Ovary (tissue), 9 donors: ENCODE data around the gene F2RL1. TPM values are rescaled to one million over a fixed set of nuclear protein-coding genes. Genes with fewer than 3 reads are reported as not detected.

Source experiments
- DNase-seq, 5 donors: peaks; one replicate each; pipeline ENCODE4 v3.0.0-alpha.2; 2019 to 2020
- H3K27ac ChIP-seq, 2 donors: fragments of 200-600 bp; one replicate each; pipeline versions ENCODE4 v1.5.1 to v1.8.0; 2019 to 2022
- H3K27me3 ChIP-seq: fragments of 200-600 bp; one replicate; pipeline ENCODE4 v1.8.0; 2022
- H3K36me3 ChIP-seq: fragments of 200-600 bp; sonication (generic); one replicate; pipeline ENCODE4 v1.5.1; 2019
- H3K4me1 ChIP-seq: one replicate; pipeline ENCODE4 v1.8.1; 2013; ENCODE audit warnings: mild to moderate bottlenecking, moderate library complexity; ENCODE audit not compliant: insufficient read depth
- H3K4me3 ChIP-seq: fragments of 200-600 bp; sonication (generic); one replicate; pipeline ENCODE4 v1.5.1; 2017
- H3K9me3 ChIP-seq, 2 donors: fragments of 200-600 bp in 1 of 2; sonication (generic) in 1 of 2; one replicate each; pipeline versions ENCODE4 v1.5.1 to v1.8.1; 2013 to 2019; ENCODE audit warnings: mild to moderate bottlenecking in 1 of 2, moderate library complexity in 1 of 2
- EP300 ChIP-seq: sonication (generic); formaldehyde crosslinking; IDR thresholded peaks from one replicate; pipeline ENCODE4 v1.6.1; 2017; ENCODE audit warnings: antibody characterized with exemption
- POLR2A ChIP-seq: fragments of 450-650 bp; IDR thresholded peaks from one replicate; pipeline ENCODE4 v1.6.1; 2017; ENCODE audit warnings: antibody characterized with exemption, mild to moderate bottlenecking, moderate library complexity
- WGBS, 3 donors: extraction: QIAGEN DNeasy Blood & Tissue Kit in 1 of 3; methylation state at CpG; one replicate each; pipeline versions ENCODE4 v1.1.5 to v1.1.7; 2013 to 2017; 5-methylcytosine and 5-hydroxymethylcytosine counted together
- intact Hi-C, 4 donors: fragments of 100-400 bp; cut with DNase I; formaldehyde crosslinking; loops; one replicate each; pipeline versions ENCODE4 v1.11.0 to v1.15.1; 2022 to 2023
- polyA plus RNA-seq, 2 donors: library from polyadenylated mRNA; stranded (reverse); fragments of 200-250 nt in 1 of 2; fragments of 350-450 nt in 1 of 2; fragmentation: Illumina TruSeq in 1 of 2; extraction: RNeasy Lipid Tissue Mini Kit (QIAGEN cat#74804) in 1 of 2; gene quantifications; one replicate each; pipeline ENCODE4 v1.2.3, GENCODE V29; 2013 to 2014
- total RNA-seq, 7 donors: library from RNA; depleted of rRNA in 2 of 7; stranded (reverse); fragments of >200 nt in 2 of 7; fragmentation: NEBNext Ultra II Directional in 3 of 7; extraction: Animal tissue kit (Norgen Biotek cat#: 25700) in 3 of 7; gene quantifications; one replicate each; pipeline versions ENCODE4 v1.1.0 to v1.2.4, GENCODE V29; 2016 to 2023
- TF ChIP-seq, protein P1 (sequence below), 3 donors: fragments of 450-650 bp in 2 of 3; fragments of 200-600 bp in 1 of 3; IDR thresholded peaks; one replicate each; pipeline versions ENCODE4 v1.5.1 to v1.8.0; 2016 to 2022; ENCODE audit warnings: antibody characterized with exemption in 3 of 3, mild to moderate bottlenecking in 1 of 3
- donor health status: DM: no; HTN: no; CAD: no; lungs with moderate emphysema.
- donor health status: DM: no; HTN: no; CAD: no.
- donor health status: Bipolar disorder and iron deficiency.
- donor health status: DM: yes; HTN: yes; CAD: no.
- donor health status: DM: no; HTN: no; CAD: no.
- donor health status: DM: yes; HTN: yes; CAD: no.

Gene F2RL1
- total and polyA plus RNA-seq, 9 donors: 0.10 to 12.3 (median 1.1) TPM

DNA sequence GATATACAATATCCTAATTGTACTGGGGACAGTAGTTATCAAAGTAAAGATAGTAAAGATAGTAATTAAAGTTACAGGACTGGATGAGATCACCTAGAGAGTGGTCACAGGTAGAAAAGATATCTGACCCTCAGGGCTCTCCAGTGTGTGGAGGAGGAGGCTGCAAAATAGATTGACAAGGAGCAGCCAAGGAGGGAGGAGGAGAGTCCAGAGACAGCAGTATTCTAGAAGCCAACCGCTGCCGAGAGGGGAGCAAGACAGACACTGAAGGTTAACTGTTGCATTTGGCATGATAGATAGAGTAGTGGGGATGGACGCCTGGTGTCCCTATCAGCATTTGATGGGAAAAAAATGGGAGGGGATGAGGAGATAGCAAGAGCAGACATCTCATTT is 17.0 kb upstream of the F2RL1 start:
- H3K4me3 ChIP-seq: no peak overlapping the region
- no peaks in the 10 kb centered on the region for H3K36me3 ChIP-seq
- intact Hi-C loops: no loop called here
- H3K9me3 ChIP-seq: no peaks in the 10 kb centered on the region
- no peak overlapping the region for H3K27ac ChIP-seq
- no peaks in the 10 kb centered on the region for H3K27me3 ChIP-seq
- TF ChIP-seq EP300 (no peak), POLR2A (no peak)
- TF ChIP-seq, protein P1, sequence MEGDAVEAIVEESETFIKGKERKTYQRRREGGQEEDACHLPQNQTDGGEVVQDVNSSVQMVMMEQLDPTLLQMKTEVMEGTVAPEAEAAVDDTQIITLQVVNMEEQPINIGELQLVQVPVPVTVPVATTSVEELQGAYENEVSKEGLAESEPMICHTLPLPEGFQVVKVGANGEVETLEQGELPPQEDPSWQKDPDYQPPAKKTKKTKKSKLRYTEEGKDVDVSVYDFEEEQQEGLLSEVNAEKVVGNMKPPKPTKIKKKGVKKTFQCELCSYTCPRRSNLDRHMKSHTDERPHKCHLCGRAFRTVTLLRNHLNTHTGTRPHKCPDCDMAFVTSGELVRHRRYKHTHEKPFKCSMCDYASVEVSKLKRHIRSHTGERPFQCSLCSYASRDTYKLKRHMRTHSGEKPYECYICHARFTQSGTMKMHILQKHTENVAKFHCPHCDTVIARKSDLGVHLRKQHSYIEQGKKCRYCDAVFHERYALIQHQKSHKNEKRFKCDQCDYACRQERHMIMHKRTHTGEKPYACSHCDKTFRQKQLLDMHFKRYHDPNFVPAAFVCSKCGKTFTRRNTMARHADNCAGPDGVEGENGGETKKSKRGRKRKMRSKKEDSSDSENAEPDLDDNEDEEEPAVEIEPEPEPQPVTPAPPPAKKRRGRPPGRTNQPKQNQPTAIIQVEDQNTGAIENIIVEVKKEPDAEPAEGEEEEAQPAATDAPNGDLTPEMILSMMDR (IDR thresholded peaks at IDR 0.05): no peak
- DNase-seq: no peak
- no peaks in the 10 kb centered on the region for H3K4me1 ChIP-seq
- WGBS, 3 donors: 55 to 56% (median 56%) methylated on average over 3 of the region's 3 CpGs

DNA sequence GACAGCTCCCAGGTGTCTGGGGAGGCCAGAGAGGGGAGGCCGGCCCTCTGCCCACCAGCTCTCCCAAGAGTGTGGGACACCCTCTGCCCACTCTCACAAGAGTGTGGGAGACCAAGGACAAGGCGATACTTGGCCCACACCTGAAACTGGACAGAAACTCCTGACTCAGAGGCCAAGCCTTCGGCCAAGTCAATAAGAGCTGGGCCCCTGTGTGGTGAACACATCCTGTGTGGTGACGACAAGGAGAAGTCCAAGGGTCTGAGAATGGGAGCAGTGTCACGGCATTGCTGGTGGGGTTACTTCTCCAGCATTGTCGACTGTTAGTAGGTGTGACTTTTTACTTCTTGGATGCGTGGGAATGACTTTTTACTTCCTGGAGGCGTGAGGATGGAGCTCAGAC is 14.6 kb upstream of the F2RL1 start:
- no peaks in the 10 kb centered on the region for H3K4me1 ChIP-seq
- no peaks in the 10 kb centered on the region for H3K9me3 ChIP-seq
- TF ChIP-seq, protein P1 (IDR thresholded peaks at IDR 0.05): no peak
- no peak for TF ChIP-seq POLR2A
- no peak for TF ChIP-seq EP300
- 88 to 91% (median 91%) methylated on average over 8 of the region's 8 CpGs for WGBS, 3 donors
- no peak overlapping the region for H3K4me3 ChIP-seq
- no peaks in the 10 kb centered on the region for H3K36me3 ChIP-seq
- H3K27ac ChIP-seq: no peak overlapping the region
- DNase-seq: no peak
- intact Hi-C loops: no loop called here
- no peaks in the 10 kb centered on the region for H3K27me3 ChIP-seq

DNA sequence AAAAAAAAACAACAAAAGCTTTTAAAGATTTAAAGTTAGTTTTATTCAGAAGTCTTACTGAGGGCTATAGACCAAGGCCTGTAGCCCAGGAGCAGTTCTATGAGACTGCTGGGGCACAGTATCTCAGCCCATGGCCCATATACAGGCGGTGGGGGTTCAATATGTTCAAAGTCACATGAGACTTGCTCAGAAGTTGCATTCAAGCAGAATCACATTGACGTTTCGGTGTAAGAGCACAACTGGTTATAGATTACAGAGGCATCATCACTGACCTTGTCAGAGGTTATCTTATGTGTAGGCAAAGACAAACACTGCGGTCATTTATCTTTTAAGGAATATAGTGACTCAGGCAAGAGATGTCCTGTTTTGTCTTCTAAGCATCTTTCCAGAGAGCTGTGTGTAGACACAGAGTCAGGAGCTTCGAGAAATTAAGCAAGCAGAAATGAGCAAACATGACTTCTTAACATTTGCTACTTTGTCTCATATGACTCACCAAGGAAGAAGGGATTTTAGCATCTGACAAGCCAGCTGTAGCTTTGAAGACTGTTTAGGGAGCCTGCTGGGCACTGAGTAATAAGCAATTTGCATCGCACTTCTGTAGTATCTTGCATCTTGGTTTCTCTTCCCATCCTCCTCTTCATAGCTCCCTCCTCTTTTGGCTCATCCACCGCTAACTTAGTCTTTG is 12.9 kb upstream of the F2RL1 start:
- Histone ChIP-seq H3K27me3 (no peaks in the 10 kb centered on the region), H3K27ac (no peak overlapping the region), H3K36me3 (no peaks in the 10 kb centered on the region), H3K9me3 (no peaks in the 10 kb centered on the region), H3K4me3 (no peak overlapping the region), H3K4me1 (no peaks in the 10 kb centered on the region)
- TF ChIP-seq POLR2A (no peak), EP300 (no peak)
- TF ChIP-seq, protein P1 (IDR thresholded peaks at IDR 0.05): no peak
- intact Hi-C loops: no loop called here
- WGBS, 3 donors: 16 to 40% (median 28%) methylated on average over 7 of the region's 7 CpGs
- DNase-seq: no peak

DNA sequence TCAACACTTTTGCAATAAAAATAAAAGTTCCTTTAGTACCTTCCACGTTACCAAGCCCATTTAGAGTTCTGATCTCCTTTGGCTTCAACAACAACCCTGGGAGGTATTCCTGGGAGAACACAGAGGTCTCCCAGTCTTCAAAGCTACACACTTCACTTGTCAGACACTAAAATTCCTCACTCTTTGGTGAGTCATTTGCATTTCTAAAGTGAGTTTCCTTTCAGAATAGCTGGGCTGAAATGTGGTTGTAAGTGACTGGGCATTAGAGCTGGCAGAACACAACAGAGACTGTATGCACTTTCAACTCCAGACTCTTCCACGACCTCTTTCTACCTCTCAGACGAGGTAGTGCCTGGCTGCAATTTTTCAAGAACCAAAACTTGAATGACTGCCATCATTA is 11.5 kb upstream of the F2RL1 start:
- TF ChIP-seq POLR2A: no peak

DNA sequence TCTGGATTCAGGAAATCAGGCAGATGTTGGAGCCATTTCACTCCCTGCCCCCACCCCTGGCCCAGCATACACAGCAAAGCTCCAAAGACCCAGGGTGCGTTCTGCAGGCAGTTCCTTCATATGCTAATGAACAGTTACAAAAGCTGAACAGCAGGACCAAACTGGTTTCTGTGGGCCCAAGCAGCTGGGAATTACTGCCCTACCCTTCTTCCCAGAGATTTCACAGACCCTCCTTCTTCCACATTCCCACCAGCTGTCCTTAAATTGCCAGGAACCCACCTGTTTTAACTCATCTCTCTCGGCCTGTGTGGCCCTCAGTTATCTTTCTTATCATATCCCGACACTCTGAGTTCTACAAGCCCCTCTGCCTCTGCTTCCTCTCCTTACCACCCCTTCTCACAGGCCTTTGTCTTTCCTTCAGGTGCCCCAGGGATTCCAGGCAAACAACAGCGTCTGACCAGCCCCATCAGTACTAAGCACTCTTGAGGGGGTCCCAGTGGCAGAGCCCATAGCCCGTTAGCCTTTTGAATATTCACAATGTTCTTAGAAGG is 10.6 kb upstream of the F2RL1 start:
- no peaks in the 10 kb centered on the region for H3K27me3 ChIP-seq
- no peaks in the 10 kb centered on the region for H3K9me3 ChIP-seq
- TF ChIP-seq EP300: no peak
- TF ChIP-seq, protein P1 (IDR thresholded peaks at IDR 0.05): no peak
- TF ChIP-seq POLR2A: no peak
- no peaks in the 10 kb centered on the region for H3K36me3 ChIP-seq
- WGBS, 3 donors: 59 to 64% (median 60%) methylated on average over 5 of the region's 5 CpGs
- DNase-seq: no peak
- no peaks in the 10 kb centered on the region for H3K4me1 ChIP-seq
- H3K4me3 ChIP-seq: no peak overlapping the region
- intact Hi-C loops: no loop called here
- H3K27ac ChIP-seq: no peak overlapping the region

More for the DNA sequence above, 11.5 kb upstream of the F2RL1 start:
- Histone ChIP-seq H3K4me3 (no peak overlapping the region), H3K27ac (no peak overlapping the region), H3K4me1 (no peaks in the 10 kb centered on the region), H3K27me3 (no peaks in the 10 kb centered on the region), H3K36me3 (no peaks in the 10 kb centered on the region), H3K9me3 (no peaks in the 10 kb centered on the region)
- 55 to 65% (median 60%) methylated on average over 3 of the region's 3 CpGs for WGBS, 3 donors
- no peak for DNase-seq
- intact Hi-C loops: no loop called here
